Neural progenitor cell (in vitro differentiated cells): ENCODE results near the gene MED17. TPM values are rescaled to one million over a fixed set of nuclear protein-coding genes. Genes with fewer than 3 reads are reported as not detected.
A peak's percentile ranks its signal among the peaks of the same experiment; 100 is the strongest.

Experiments used
- DNase-seq: peaks from one replicate; pipeline ENCODE4 v3.0.0-alpha.2; 2016; ENCODE audit warnings: low spot score
- H2AFZ ChIP-seq: fragments of 200-600 bp; sonication (generic); replicated peaks from 2 replicates; pipeline ENCODE4 v1.6.1; 2016; ENCODE audit warnings: antibody characterized with exemption
- H3F3A ChIP-seq: fragments of 200-600 bp; sonication (generic); 2 replicates; pipeline ENCODE4 v1.6.1; 2016; ENCODE audit warnings: antibody characterized with exemption, low read depth
- H3K27ac ChIP-seq: fragments of 200-600 bp; sonication (generic); 2 replicates; pipeline ENCODE4 v1.5.1; 2016; ENCODE audit warnings: mild to moderate bottlenecking
- H3K27me3 ChIP-seq: fragments of 200-600 bp; sonication (generic); 2 replicates; pipeline ENCODE4 v1.6.1; 2016; ENCODE audit warnings: mild to moderate bottlenecking, moderate library complexity
- H3K36me3 ChIP-seq: fragments of 200-600 bp; sonication (generic); 2 replicates; pipeline ENCODE4 v1.5.1; 2016
- H3K4me1 ChIP-seq: fragments of 200-600 bp; sonication (generic); 2 replicates; pipeline ENCODE4 v1.6.1; 2016; ENCODE audit warnings: mixed run types
- H3K4me2 ChIP-seq: fragments of 200-600 bp; sonication (generic); 2 replicates; pipeline ENCODE4 v1.6.1; 2016
- H3K4me3 ChIP-seq: fragments of 200-600 bp; sonication (generic); 2 replicates; pipeline ENCODE4 v1.5.1; 2016
- H3K79me2 ChIP-seq: fragments of 200-600 bp; sonication (generic); 2 replicates; pipeline ENCODE4 v1.6.1; 2016; ENCODE audit warnings: low read depth
- H3K9ac ChIP-seq: fragments of 200-600 bp; sonication (generic); 2 replicates; pipeline ENCODE4 v1.6.1; 2016
- H3K9me3 ChIP-seq: fragments of 200-600 bp; sonication (generic); 2 replicates; pipeline ENCODE4 v1.5.1; 2016; ENCODE audit warnings: low read depth
- H4K20me1 ChIP-seq: fragments of 200-600 bp; sonication (generic); 2 replicates; pipeline ENCODE4 v1.6.1; 2016; ENCODE audit warnings: low read depth
- H3K27ac Mint-ChIP-seq: 3 replicates; pipeline ENCODE4 v1.8.0; 2021; ENCODE audit warnings: mixed read lengths
- H3K27me3 Mint-ChIP-seq: 2 replicates; pipeline ENCODE4 v1.8.0; 2022; ENCODE audit warnings: low read depth, mild to moderate bottlenecking, inconsistent platforms, moderate library complexity, mixed read lengths; ENCODE audit not compliant: insufficient read depth
- H3K36me3 Mint-ChIP-seq: 3 replicates; pipeline ENCODE4 v1.8.0; 2021; ENCODE audit warnings: mixed read lengths
- H3K4me1 Mint-ChIP-seq: 3 replicates; pipeline ENCODE4 v1.8.0; 2021; ENCODE audit warnings: mixed read lengths
- H3K4me3 Mint-ChIP-seq: 3 replicates; pipeline ENCODE4 v1.8.0; 2021; ENCODE audit warnings: mild to moderate bottlenecking, moderate library complexity, mixed read lengths
- H3K9me3 Mint-ChIP-seq: 3 replicates; pipeline ENCODE4 v1.8.0; 2020; ENCODE audit warnings: mixed read lengths
- EZH2 ChIP-seq: fragments of 200-600 bp; sonication (generic); IDR thresholded peaks from 2 replicates; pipeline ENCODE4 v1.6.1; 2017; ENCODE audit warnings: antibody characterized with exemption, mild to moderate bottlenecking, moderate library complexity
- EZH2phosphoT487 ChIP-seq: fragments of 200-600 bp; sonication (generic); IDR thresholded peaks from 2 replicates; pipeline ENCODE4 v1.6.1; 2017; ENCODE audit warnings: antibody characterized with exemption
- total RNA-seq: library from RNA; depleted of rRNA; stranded (reverse); fragments of >200 nt; gene quantifications from 2 replicates; pipeline ENCODE4 v1.2.3, GENCODE V29; 2015; ENCODE audit warnings: low replicate concordance
- TF ChIP-seq, protein P1 (sequence below): fragments of 200-600 bp; sonication (generic); IDR thresholded peaks from 2 replicates; pipeline ENCODE4 v1.5.1; 2017; ENCODE audit warnings: antibody characterized with exemption, mild to moderate bottlenecking

The MED17 gene
- total RNA-seq, 1 donor from 2014 or later, result 76.4 TPM

DNA sequence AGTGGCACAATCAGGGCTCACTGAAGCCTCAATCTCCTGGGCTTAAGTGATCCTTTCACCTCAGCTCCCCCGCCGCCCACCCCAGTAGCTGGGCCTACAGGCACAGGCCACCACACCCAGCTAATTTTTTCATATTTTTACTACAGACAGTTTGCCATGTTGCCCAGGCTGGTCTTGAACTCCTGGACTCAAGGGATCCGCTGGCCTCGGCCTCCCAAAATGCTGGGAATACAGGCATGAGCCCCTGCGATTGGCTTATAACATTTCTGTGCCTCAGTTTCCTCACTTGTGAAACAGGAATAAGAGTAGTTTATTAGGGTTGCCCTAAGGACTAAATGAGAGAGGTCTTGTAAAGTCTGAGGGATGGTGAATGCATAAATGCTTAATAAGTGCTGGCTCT, 65.1 kb downstream of the MED17 start:
- no peak overlapping the region for H3K4me3 ChIP-seq
- Mint-ChIP-seq H3K4me3 (no peak overlapping the region), H3K4me1 (no peaks in the 10 kb centered on the region), H3K36me3 (no peaks in the 10 kb centered on the region), H3K9me3 (no peaks in the 10 kb centered on the region), H3K27me3 (peaks cover 2% of the 10 kb centered on the region), H3K27ac (no peak overlapping the region)
- no peak overlapping the region for H2AFZ ChIP-seq
- TF ChIP-seq, protein P1, sequence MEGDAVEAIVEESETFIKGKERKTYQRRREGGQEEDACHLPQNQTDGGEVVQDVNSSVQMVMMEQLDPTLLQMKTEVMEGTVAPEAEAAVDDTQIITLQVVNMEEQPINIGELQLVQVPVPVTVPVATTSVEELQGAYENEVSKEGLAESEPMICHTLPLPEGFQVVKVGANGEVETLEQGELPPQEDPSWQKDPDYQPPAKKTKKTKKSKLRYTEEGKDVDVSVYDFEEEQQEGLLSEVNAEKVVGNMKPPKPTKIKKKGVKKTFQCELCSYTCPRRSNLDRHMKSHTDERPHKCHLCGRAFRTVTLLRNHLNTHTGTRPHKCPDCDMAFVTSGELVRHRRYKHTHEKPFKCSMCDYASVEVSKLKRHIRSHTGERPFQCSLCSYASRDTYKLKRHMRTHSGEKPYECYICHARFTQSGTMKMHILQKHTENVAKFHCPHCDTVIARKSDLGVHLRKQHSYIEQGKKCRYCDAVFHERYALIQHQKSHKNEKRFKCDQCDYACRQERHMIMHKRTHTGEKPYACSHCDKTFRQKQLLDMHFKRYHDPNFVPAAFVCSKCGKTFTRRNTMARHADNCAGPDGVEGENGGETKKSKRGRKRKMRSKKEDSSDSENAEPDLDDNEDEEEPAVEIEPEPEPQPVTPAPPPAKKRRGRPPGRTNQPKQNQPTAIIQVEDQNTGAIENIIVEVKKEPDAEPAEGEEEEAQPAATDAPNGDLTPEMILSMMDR, result no peak
- TF ChIP-seq EZH2, result no peak
- TF ChIP-seq EZH2phosphoT487, result no peak
- H3K27ac ChIP-seq, result no peak overlapping the region
- H3K4me2 ChIP-seq, result no peak overlapping the region
- no peaks in the 10 kb centered on the region for H3K36me3 ChIP-seq
- peaks cover 13% of the 10 kb centered on the region for H3K27me3 ChIP-seq
- H3K4me1 ChIP-seq, result peaks cover 2% of the 10 kb centered on the region
- no peak overlapping the region for H3K9ac ChIP-seq
- H4K20me1 ChIP-seq, result no peaks in the 10 kb centered on the region
- H3K9me3 ChIP-seq, result no peaks in the 10 kb centered on the region
- DNase-seq, result no peak
- no peaks in the 10 kb centered on the region for H3F3A ChIP-seq
- H3K79me2 ChIP-seq, result no peaks in the 10 kb centered on the region

DNA sequence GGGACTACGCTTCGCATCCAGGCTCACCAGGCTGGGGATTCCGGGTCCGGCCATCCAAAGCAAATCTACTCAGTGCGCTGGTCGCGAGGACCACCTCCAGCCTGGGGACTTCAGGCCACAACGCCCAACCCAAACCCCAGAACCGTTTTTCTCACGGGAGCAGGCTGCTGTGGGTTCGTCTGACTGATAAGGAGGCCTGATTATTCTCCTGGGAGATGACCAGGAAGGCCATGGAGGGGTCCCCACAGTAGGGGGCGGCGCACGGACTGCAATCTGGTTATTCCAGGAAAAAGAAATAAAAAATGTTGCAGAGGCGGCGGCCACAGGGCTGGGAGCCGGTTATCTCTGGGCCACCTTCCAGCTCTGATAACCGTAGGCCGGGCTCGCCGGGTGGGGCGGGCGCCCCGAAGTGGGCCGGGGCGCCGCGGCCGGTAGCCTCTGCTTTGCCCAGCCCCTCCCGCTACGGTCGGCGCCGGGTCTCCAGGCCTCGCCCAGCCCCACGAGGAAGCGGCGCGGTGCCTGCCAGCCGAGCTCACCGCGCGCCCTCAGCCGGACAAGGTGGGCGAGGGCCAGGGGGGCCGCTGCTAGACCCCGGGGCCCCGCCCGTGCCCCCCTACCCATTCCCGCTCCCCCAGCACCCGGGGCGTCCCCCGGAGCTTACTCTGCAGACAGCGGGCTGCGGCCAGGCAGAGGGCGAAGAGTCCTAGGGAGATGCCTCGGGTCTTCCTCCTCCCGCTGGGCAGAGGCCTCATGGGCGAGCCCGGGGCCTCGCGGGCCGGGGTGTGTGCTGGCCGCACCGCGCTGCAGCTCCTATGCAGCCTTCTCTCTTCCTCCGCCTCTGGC, 65.9 kb downstream of the MED17 start:
- H3K27ac Mint-ChIP-seq, result no peak overlapping the region
- no peak overlapping the region for H3K4me3 Mint-ChIP-seq
- H3K36me3 Mint-ChIP-seq, result no peaks in the 10 kb centered on the region

DNA sequence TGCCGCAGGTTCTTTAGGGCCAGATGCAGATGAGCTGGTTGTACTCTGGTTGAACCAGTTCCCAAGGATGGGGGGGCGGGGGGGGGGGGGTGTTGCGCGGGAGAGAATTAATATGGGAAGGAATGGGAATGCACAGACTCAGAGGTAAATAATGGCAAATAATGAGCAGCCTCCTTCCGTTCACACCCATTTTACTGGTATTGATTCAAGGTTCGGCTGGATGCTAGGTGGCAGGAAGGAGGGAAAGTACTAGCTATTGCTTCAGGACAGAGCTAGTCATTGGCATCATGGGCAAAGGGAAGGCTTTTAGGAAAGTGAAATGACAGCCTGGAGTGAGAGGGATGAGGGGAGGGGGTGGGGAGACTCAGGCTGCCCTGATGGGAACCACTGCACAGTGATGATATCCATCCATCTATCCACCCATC, 66.5 kb downstream of the MED17 start, which contains the start of gene VSTM5:
TSS of gene VSTM5 (minus strand) at position 25 of the 425 bp plus-strand sequence. CDS start 116 bp downstream, outside the sequence.
- no peaks in the 10 kb centered on the region for H4K20me1 ChIP-seq
- no peak within 1 kb of the TSS for H3K9ac ChIP-seq
- H3K4me3 ChIP-seq, result peak within 1 kb of the TSS; percentile 42
- Mint-ChIP-seq H3K27me3 (no peaks in the 10 kb centered on the region), H3K27ac (no peak within 1 kb of the TSS), H3K4me3 (no peak within 1 kb of the TSS), H3K4me1 (no peaks in the 10 kb centered on the region), H3K36me3 (no peaks in the 10 kb centered on the region), H3K9me3 (no peaks in the 10 kb centered on the region)
- no peak for DNase-seq
- peak within 1 kb of the TSS; percentile 90 for H2AFZ ChIP-seq
- no peak for TF ChIP-seq EZH2phosphoT487
- TF ChIP-seq EZH2, result no peak
- TF ChIP-seq, protein P1, result no peak
- H3K4me2 ChIP-seq, result peak within 1 kb of the TSS; percentile 76
- peaks cover 13% of the 10 kb centered on the region for H3K27me3 ChIP-seq
- H3F3A ChIP-seq, result no peaks in the 10 kb centered on the region
- H3K36me3 ChIP-seq, result no peaks in the 10 kb centered on the region
- no peaks in the 10 kb centered on the region for H3K79me2 ChIP-seq
- H3K9me3 ChIP-seq, result no peaks in the 10 kb centered on the region
- H3K27ac ChIP-seq, result no peak within 1 kb of the TSS
- peaks cover 2% of the 10 kb centered on the region for H3K4me1 ChIP-seq

More for the DNA sequence above, 65.9 kb downstream of the MED17 start:
- peak overlapping the region; percentile 90 for H2AFZ ChIP-seq
- peak overlapping the region; percentile 76 for H3K4me2 ChIP-seq
- no peaks in the 10 kb centered on the region for H3K79me2 ChIP-seq
- H3K9me3 ChIP-seq, result no peaks in the 10 kb centered on the region
- no peak overlapping the region for H3K27ac ChIP-seq
- H3K4me1 ChIP-seq, result peaks cover 2% of the 10 kb centered on the region
- H3F3A ChIP-seq, result no peaks in the 10 kb centered on the region
- peak; percentile 38 for DNase-seq
- no peak overlapping the region for H3K9ac ChIP-seq
- Mint-ChIP-seq H3K9me3 (no peaks in the 10 kb centered on the region), H3K4me1 (no peaks in the 10 kb centered on the region), H3K27me3 (no peaks in the 10 kb centered on the region)
- H3K36me3 ChIP-seq, result no peaks in the 10 kb centered on the region
- TF ChIP-seq, protein P1, result no peak
- TF ChIP-seq EZH2phosphoT487 (no peak), EZH2 (no peak)
- H3K27me3 ChIP-seq, result peaks cover 13% of the 10 kb centered on the region
- H3K4me3 ChIP-seq, result peak overlapping the region; percentile 42
- H4K20me1 ChIP-seq, result no peaks in the 10 kb centered on the region
